ENCODE data around the gene OVAAL.

The OVAAL gene

DNA sequence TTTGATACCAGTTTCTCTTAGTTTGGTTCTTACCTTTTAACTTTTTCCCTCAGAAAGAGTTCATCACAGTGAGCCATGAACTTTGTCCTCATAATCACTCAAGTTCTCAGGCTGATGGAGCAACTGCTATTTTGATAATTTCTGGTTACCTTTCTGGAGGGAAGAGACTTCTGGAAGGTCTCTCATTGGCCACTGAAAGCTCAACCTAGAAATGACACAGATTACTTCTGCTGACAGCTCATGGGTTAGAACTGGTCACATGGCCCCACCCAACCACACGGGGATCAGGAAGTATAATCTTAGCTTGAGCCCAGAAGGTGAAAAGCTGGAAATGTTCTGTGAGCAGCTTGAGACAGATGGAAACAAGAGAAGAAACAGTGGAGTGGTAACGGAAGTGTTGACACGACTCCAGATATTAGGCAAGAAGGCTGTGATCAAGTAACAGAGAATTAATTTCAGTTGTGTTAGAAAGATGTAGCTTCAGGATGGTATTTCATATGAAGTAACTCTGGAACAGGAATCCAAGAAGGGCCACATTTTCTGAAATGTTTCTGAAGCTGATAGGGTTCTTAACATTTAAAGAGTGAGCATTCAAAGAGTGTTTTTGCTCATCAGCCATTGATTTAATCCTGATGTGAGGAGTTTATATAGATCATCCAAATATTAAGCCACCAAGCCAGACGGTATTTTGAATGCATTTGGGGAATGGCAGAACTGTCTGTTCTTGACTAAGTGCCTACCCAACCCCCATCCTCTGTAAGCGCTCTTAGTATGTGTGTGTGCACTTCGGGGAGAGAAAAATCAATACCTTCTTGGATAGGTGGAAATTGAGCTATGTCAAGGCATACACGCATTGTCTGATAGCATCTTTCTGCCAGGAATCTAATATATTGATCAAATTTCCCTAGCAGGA, 51.1 kb downstream of the OVAAL start:
- DNase-seq: no peak

DNA sequence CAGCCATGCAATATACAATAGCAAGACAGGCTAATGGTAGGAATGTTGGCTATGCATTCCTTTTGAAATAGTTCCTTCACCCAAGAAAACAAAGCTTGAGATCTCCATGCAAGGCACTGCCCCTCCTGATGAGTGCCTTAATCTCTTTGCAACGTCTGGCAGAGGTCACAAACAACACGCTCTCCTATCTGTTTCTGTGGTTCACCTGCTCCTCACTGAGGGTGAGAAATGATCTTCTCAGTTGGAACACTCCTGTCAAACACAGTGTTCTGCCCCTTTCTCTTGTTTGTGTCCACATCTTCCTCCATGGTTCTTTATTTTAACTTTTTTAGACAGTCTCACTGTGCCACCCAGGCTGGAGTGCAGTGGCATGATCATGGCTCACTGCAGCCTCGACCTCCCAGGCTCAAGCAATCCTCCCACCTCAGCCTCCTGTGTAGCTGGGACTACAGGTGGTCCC, 51.8 kb downstream of the OVAAL start:
- DNase-seq: no peak

DNA sequence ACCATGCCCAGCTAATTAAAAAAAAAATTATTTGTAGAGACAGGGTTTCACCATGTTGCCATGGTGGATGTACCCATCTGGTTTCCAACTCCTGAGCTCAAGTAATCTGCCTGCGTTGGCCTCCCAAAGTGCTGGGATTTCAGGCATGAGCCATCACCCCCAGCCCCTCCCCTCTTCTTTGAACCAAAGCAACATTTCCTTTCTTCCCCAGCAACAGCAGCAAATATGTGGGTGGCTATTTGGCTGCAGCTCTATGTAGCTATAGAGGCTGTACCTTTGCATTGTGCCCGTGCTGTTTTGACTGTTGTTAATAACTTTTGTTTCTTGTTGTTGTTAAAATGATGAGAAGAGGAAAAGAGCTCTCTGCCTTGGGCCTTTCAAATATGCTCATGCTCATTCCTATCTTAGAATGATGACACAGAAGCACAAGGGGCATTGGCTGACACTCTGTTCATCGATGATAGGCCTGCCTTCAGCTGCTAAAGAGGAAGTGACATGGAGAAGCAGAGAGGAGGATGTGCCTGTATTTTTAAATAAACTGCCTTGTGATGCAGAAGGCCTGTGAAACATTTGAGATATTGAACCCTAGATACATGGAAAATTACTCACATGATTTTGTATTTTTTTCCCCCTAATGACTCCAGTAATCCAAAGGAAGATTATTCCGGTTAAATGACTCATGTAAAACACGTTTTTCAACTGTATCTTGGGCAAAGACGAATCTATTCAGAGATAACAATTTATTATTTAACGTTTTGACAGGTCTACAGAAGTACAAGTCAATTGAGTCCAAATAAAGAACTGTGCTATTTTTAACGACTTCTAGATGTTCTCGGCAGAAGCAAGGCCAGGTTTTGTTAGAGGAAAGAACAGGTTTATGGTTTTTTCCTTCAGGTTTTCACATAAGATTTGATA, 52.5 kb downstream of the OVAAL start:
- DNase-seq: no peak

DNA sequence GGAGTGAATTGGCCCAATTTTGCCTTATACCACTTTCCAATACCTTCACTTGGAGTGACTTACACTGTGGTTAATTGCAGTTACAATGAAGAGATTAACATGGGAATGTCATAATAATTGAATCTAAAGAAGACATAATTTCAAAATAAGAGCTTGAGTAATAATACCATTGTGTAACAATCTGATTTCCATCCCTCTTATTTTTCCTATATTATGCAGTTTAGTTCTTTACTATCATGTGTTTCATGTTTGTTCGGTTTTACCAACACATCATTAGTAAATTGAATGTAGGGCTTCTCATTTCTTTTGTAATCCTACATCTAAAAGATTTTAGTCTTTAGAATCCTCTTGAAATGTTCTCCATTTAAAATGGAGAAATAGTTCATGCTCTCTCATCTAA, 53.9 kb downstream of the OVAAL start:
- DNase-seq: no peak

DNA sequence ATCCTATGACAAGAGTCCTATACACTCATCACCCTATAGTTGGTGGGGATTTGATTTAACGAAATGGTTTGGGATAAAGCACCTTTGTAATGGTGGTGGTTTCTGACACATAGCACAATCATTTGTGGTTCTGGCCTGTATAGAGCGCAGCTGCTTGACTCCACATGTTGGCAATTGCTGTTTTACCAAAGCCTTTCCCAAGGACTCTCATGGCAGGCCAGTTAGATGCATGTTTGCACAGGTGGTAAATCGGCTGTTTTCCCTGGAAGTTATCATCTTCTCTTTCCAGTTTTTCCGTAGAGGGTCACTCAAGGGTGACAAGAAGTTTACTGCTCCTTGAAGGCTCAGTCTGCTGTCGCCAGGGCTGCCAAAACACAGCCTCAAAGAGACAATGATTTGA, 56.0 kb downstream of the OVAAL start:
- DNase-seq: no peak

DNA sequence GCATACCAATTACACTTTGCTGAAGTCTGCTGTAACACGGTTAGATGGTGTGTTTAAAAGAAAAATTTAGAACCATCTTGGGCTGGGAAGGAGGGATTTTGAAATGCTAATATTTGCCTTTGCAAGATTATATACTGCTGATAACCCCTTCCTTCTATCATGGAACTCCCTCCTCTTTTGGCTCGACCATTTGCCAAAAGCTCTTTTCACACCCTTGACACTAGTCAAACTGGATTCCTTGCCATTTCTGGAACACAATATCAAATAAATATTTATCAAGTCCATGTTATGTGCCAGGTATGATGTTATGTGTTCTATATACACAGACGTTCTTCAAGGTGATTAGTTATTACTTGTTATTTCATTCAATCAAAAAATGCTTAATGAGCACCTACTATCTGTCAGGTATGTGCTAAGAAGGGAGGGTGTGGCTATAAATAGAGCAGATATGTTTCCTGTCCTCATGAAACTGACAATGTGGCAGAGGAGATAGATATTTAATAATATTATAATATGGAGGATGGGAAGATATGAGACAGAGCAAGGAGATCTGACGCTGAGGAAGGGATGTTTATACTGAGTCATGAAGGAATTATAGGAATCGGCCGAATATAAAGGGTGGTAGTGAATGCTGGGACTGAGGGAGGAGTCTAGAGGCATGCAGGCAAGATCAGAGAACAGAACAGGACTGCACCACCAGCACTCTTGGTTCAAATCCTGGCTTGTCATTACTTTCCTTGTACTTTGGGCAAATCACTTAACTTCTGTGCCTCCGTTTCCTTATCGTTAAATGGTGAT, 56.9 kb downstream of the OVAAL start:
- DNase-seq: no peak

Measured in CD4-positive, alpha-beta T cell treated with Interleukin-12 subunit alpha and Interleukin-12 subunit beta, for 1 hour (primary cell).